ENCODE measurements around the gene UGGT1. TPM values are rescaled to one million over a fixed set of nuclear protein-coding genes. Genes with fewer than 3 reads are reported as not detected.

UGGT1 gene, protein sequence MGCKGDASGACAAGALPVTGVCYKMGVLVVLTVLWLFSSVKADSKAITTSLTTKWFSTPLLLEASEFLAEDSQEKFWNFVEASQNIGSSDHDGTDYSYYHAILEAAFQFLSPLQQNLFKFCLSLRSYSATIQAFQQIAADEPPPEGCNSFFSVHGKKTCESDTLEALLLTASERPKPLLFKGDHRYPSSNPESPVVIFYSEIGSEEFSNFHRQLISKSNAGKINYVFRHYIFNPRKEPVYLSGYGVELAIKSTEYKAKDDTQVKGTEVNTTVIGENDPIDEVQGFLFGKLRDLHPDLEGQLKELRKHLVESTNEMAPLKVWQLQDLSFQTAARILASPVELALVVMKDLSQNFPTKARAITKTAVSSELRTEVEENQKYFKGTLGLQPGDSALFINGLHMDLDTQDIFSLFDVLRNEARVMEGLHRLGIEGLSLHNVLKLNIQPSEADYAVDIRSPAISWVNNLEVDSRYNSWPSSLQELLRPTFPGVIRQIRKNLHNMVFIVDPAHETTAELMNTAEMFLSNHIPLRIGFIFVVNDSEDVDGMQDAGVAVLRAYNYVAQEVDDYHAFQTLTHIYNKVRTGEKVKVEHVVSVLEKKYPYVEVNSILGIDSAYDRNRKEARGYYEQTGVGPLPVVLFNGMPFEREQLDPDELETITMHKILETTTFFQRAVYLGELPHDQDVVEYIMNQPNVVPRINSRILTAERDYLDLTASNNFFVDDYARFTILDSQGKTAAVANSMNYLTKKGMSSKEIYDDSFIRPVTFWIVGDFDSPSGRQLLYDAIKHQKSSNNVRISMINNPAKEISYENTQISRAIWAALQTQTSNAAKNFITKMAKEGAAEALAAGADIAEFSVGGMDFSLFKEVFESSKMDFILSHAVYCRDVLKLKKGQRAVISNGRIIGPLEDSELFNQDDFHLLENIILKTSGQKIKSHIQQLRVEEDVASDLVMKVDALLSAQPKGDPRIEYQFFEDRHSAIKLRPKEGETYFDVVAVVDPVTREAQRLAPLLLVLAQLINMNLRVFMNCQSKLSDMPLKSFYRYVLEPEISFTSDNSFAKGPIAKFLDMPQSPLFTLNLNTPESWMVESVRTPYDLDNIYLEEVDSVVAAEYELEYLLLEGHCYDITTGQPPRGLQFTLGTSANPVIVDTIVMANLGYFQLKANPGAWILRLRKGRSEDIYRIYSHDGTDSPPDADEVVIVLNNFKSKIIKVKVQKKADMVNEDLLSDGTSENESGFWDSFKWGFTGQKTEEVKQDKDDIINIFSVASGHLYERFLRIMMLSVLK (N-terminal part only)
- 10 to 100 TPM; 10.9 to 32.4 (median 11.2) TPM for polyA plus RNA-seq

- Mint-ChIP-seq H3K27ac (peak within 1 kb of the TSS; percentile 88 to 98 (median 96)), H3K4me1 (peaks cover 33 to 63% of the 10 kb centered on the region in 2 donors), H3K27me3 (ENCODE audit: low read depth in 3 of 3) (peaks cover 3 to 7% (median 4%) of the 10 kb centered on the region in 3 donors), H3K4me3 (peak within 1 kb of the TSS; percentile 88 to 94 (median 91)), H3K36me3 (no peaks in the 10 kb centered on the region), H3K9me3 (no peaks in the 10 kb centered on the region)
- DNase-seq, result peak; percentile 94 to 95 (median 95)
Observed at GRCh38 chr2:128090945-128091725, at the start of gene UGGT1. Gene UGGT1, plus strand, starts transcription at chr2:128091200. Its CDS starts 158 bp downstream, at chr2:128091358.

DNA sequence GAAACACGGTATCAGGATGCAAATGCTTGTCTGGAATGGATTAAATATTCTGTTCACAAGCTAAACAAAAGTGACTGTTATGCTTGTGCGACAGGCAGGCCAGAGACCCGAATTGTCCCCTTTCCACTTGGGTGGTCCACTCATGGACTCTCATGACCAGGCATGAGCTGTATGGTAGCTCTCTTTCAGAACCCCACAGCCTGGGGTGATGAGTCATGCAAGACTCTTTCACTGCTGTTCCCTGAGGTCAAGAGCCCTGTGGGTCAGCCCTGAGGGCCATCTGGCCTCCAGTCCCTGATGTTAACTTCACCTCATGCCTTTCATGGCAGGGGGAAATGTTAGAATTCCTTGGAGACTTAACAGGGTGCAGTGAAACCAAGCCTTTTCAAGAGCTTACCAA lies 49.4 kb upstream of the UGGT1 start:
- Mint-ChIP-seq H3K27ac (no peak overlapping the region), H3K9me3 (peaks cover 13 to 49% (median 23%) of the 10 kb centered on the region in 6 donors), H3K4me1 (no peaks in the 10 kb centered on the region), H3K4me3 (no peak overlapping the region), H3K27me3 (ENCODE audit: low read depth in 3 of 3) (peaks cover 9 to 16% (median 15%) of the 10 kb centered on the region in 3 donors), H3K36me3 (peaks cover 0 to 11% (median 10%) of the 10 kb centered on the region in 3 donors)
- DNase-seq, result no peak

DNA sequence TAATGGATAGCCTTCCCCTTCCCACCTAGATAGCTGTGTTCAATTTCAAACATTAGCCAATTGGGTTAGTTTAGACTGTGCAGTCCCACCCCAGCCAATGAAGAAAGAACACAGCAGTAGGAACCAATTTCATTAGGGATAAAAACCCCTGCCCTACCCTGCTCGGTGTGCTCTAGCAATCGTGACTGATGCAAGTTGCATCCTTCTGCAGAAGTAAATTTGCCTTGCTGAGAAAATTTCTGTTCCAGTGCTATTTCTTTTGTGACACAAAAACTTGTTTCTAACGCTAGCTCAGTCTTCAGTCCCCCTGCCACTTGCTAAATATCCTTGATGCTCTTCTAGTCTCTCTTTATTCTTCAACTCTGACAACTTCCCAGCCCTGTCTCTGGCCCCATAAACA lies 48.0 kb upstream of the UGGT1 start:
- peaks cover 8 to 35% (median 16%) of the 10 kb centered on the region in 6 donors for H3K9me3 Mint-ChIP-seq
- no peaks in the 10 kb centered on the region for H3K4me1 Mint-ChIP-seq
- H3K27ac Mint-ChIP-seq, result no peak overlapping the region
- peaks cover 9 to 15% (median 14%) of the 10 kb centered on the region in 3 donors for H3K27me3 Mint-ChIP-seq (ENCODE audit: low read depth in 3 of 3)
- no peak overlapping the region for H3K4me3 Mint-ChIP-seq
- DNase-seq, result no peak
- no peaks in the 10 kb centered on the region for H3K36me3 Mint-ChIP-seq

GRCh38 chr2:128053331-128053730 lies 37.7 kb upstream of the UGGT1 start:
- Mint-ChIP-seq H3K9me3 (peaks cover 6 to 15% (median 11%) of the 10 kb centered on the region in 6 donors), H3K27ac (no peak overlapping the region), H3K36me3 (no peaks in the 10 kb centered on the region), H3K4me3 (no peak overlapping the region), H3K27me3 (ENCODE audit: low read depth in 3 of 3) (peaks cover 0 to 13% (median 9%) of the 10 kb centered on the region in 3 donors), H3K4me1 (no peaks in the 10 kb centered on the region)
- no peak for DNase-seq

DNA sequence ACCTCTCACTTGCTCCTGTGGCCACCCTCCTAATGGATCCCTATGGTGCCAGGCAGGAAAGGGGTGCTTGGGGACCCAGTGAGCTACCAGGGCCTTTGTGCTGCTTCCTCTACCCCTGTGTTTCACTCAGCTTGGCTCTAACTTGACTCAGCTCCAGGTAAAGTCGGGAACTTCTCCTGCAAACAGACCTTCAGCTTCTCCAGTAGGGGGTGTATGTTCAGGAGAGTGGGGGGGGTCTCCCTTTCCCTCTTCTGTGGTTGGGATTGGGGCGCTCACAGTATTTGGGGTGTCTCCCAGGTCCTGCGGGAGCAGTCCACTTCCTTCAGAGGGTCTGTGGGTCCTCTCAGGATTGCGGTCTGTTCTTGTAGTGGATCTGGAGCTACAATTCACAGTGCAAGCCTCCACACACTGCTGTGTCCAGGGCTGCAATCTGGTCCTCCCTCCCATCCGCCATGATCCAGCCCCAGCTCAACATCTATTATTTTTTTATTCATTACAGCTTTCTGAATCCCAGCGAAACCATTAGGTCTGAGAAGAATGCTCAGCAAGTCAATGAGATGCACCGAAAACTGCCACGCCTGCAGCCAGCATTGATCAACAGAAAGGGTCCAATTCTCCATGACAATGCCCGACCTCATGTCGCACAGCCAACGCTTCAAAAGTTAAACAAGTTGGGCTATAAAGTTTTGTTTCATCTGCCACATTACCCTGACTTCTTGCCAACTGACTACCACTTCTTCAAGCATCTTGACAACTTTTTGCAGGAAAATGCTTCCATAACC lies 36.7 kb upstream of the UGGT1 start:
- peaks cover 0 to 13% (median 4%) of the 10 kb centered on the region in 3 donors for H3K27me3 Mint-ChIP-seq (ENCODE audit: low read depth in 3 of 3)
- H3K27ac Mint-ChIP-seq, result no peak overlapping the region
- no peaks in the 10 kb centered on the region for H3K4me1 Mint-ChIP-seq
- no peak for DNase-seq
- no peaks in the 10 kb centered on the region for H3K36me3 Mint-ChIP-seq
- no peak overlapping the region for H3K4me3 Mint-ChIP-seq
- peaks cover 6 to 11% (median 10%) of the 10 kb centered on the region in 6 donors for H3K9me3 Mint-ChIP-seq

DNA sequence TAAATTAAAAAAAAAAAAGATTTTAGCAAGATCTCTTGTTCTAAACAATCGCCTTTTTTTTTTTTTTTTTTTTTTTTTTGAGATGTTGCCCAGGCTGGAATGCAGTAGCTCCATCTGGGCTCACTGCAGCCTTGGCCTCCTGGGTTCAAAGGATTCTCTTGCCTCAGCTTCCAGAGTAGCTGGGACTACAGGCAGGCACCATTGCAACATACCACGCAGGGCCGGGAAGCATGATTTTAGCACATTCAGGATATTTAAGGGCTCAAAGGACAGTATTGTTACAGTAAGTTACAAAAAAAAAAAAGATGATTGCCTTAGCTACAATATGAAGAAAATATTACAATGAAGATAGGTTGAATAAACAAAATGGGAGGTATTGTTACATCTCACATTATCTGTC lies 33.7 kb upstream of the UGGT1 start:
- Mint-ChIP-seq H3K27ac (no peak overlapping the region), H3K4me3 (no peak overlapping the region), H3K36me3 (no peaks in the 10 kb centered on the region), H3K4me1 (no peaks in the 10 kb centered on the region), H3K9me3 (no peaks in the 10 kb centered on the region), H3K27me3 (ENCODE audit: low read depth in 3 of 3) (peaks cover 0 to 7% (median 0%) of the 10 kb centered on the region in 3 donors)
- no peak for DNase-seq

- Mint-ChIP-seq H3K4me3 (no peak overlapping the region), H3K27me3 (ENCODE audit: low read depth in 3 of 3) (peaks cover 0 to 7% (median 0%) of the 10 kb centered on the region in 3 donors), H3K4me1 (no peaks in the 10 kb centered on the region), H3K27ac (no peak overlapping the region), H3K36me3 (no peaks in the 10 kb centered on the region), H3K9me3 (no peaks in the 10 kb centered on the region)
- DNase-seq, result no peak
Observed at GRCh38 chr2:128058114-128058513, 32.9 kb upstream of the UGGT1 start.

DNA sequence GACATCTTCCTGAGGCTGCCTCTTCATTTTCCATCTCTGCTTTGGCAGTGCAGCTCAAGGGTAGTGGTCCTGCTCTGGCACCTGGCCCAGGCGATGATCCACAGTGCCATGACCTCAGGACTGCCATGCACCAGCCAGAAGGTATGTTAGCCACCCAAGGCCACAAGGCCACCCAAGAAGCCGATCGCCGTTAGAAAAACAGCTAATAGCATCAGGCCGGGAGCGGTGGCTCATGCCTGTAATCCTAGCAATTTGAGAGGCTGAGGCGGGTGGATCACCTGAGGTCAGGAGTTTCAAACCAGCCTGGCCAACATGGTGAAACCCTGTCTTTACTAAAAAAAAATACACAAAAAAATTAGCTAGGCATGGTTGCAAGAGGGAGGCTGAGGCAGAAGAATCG lies 28.4 kb upstream of the UGGT1 start:
- H3K4me3 Mint-ChIP-seq, result no peak overlapping the region
- H3K4me1 Mint-ChIP-seq, result no peaks in the 10 kb centered on the region
- no peaks in the 10 kb centered on the region for H3K9me3 Mint-ChIP-seq
- peaks cover 0 to 3% (median 0%) of the 10 kb centered on the region in 3 donors for H3K27me3 Mint-ChIP-seq (ENCODE audit: low read depth in 3 of 3)
- no peak overlapping the region for H3K27ac Mint-ChIP-seq
- no peaks in the 10 kb centered on the region for H3K36me3 Mint-ChIP-seq
- DNase-seq, result no peak

- H3K27me3 Mint-ChIP-seq (ENCODE audit: low read depth in 3 of 3), result peaks cover 0 to 3% (median 0%) of the 10 kb centered on the region in 3 donors
- no peaks in the 10 kb centered on the region for H3K36me3 Mint-ChIP-seq
- H3K9me3 Mint-ChIP-seq, result no peaks in the 10 kb centered on the region
- DNase-seq, result no peak
- H3K4me1 Mint-ChIP-seq, result no peaks in the 10 kb centered on the region
- H3K4me3 Mint-ChIP-seq, result no peak overlapping the region
- H3K27ac Mint-ChIP-seq, result no peak overlapping the region
Observed at GRCh38 chr2:128064353-128064752, 26.6 kb upstream of the UGGT1 start.

DNA sequence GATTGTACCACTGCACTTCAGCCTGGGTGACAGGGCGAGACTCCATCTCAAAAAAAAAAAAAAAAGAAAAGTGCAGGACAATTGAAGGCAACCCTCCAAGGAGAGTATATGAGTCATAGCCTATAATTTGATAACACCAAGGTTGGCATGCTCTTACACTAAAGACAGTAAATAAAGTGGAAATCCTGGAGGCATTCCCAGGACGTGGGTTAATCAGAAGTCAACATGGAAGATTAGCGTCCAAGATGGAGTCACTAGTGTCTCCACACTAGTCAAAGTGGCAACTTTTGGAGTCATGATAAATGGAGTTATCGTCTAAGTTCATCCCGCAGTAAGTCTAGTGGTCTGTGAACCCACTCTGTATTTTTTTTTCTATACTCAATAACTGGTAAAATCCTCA lies 21.2 kb upstream of the UGGT1 start:
- Mint-ChIP-seq H3K4me1 (no peaks in the 10 kb centered on the region), H3K4me3 (no peak overlapping the region), H3K36me3 (no peaks in the 10 kb centered on the region), H3K27me3 (ENCODE audit: low read depth in 3 of 3) (peaks cover 0 to 4% (median 3%) of the 10 kb centered on the region in 3 donors), H3K27ac (no peak overlapping the region), H3K9me3 (no peaks in the 10 kb centered on the region)
- no peak for DNase-seq

GRCh38 chr2:128073278-128073677 lies 17.7 kb upstream of the UGGT1 start:
- DNase-seq, result no peak
- H3K9me3 Mint-ChIP-seq, result no peaks in the 10 kb centered on the region
- no peak overlapping the region for H3K4me3 Mint-ChIP-seq
- H3K27me3 Mint-ChIP-seq (ENCODE audit: low read depth in 3 of 3), result peaks cover 0 to 4% (median 3%) of the 10 kb centered on the region in 3 donors
- H3K36me3 Mint-ChIP-seq, result no peaks in the 10 kb centered on the region
- H3K4me1 Mint-ChIP-seq, result peaks cover 0 to 4% of the 10 kb centered on the region in 2 donors
- no peak overlapping the region for H3K27ac Mint-ChIP-seq

- H3K27ac Mint-ChIP-seq, result no peak overlapping the region
- no peak overlapping the region for H3K4me3 Mint-ChIP-seq
Observed at GRCh38 chr2:128076461-128077106, 14.4 kb upstream of the UGGT1 start.

More at GRCh38 chr2:128076461-128077106, 14.4 kb upstream of the UGGT1 start:
- H3K4me1 Mint-ChIP-seq, result peaks cover 0 to 4% of the 10 kb centered on the region in 2 donors
- DNase-seq, result no peak
- H3K27me3 Mint-ChIP-seq (ENCODE audit: low read depth in 3 of 3), result peaks cover 0 to 4% (median 3%) of the 10 kb centered on the region in 3 donors
- no peaks in the 10 kb centered on the region for H3K9me3 Mint-ChIP-seq
- no peaks in the 10 kb centered on the region for H3K36me3 Mint-ChIP-seq

All from immature natural killer cell (primary cell).